ENCODE measurements around the gene HLA-DOA. TPM values are rescaled to one million over a fixed set of nuclear protein-coding genes. Genes with fewer than 3 reads are reported as not detected.

Gene HLA-DOA
- total and polyA plus RNA-seq, 3 experiments from 2014 or later: 6.7 to 12.0 (median 6.9) TPM

DNA sequence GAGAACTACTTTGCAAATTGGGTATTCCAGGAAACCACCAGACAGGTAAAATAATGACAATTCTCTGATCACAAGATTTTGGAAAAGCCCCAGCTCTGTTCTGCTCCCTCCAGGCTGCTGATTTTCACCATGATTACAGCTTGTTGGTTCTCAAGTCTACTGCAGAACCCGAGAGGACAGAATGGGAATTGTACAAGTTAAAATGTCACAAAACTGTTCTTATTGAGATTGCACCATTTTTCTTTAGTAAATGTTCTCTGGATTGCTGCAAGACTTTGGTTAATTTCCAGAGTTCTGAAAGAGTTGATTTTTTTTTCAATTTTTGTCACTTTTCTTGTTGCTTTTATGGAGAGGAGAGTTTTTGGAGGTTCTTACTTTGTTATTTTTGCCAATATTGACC is 27.1 kb upstream of the HLA-DOA start:
- Histone ChIP-seq H3K27ac (ENCODE audit: low read depth, low read length) (no peak overlapping the region), H3K4me3 (ENCODE audit: low read length) (no peak overlapping the region), H3K27me3 (ENCODE audit: insufficient read depth, low read length, poor library complexity, severe bottlenecking) (no peaks in the 10 kb centered on the region), H3K4me1 (ENCODE audit: insufficient read depth, low read length) (no peaks in the 10 kb centered on the region), H3K36me3 (ENCODE audit: insufficient read depth, low read length) (no peaks in the 10 kb centered on the region), H3K9me3 (ENCODE audit: low read length) (no peaks in the 10 kb centered on the region)
- no peak overlapping the region for H3K27ac Mint-ChIP-seq
- H3K4me1 Mint-ChIP-seq: no peaks in the 10 kb centered on the region
- peaks cover 13 to 19% (median 15%) of the 10 kb centered on the region in 5 donors for H3K9me3 Mint-ChIP-seq
- DNase-seq: no peak
- peaks cover 0 to 18% (median 2%) of the 10 kb centered on the region in 3 donors for H3K36me3 Mint-ChIP-seq
- peaks cover 19 to 22% of the 10 kb centered on the region in 2 donors for H3K27me3 Mint-ChIP-seq
- no peak overlapping the region for H3K4me3 Mint-ChIP-seq
- ChIA-PET POLR2A (no interaction called here), CTCF (no interaction called here)

DNA sequence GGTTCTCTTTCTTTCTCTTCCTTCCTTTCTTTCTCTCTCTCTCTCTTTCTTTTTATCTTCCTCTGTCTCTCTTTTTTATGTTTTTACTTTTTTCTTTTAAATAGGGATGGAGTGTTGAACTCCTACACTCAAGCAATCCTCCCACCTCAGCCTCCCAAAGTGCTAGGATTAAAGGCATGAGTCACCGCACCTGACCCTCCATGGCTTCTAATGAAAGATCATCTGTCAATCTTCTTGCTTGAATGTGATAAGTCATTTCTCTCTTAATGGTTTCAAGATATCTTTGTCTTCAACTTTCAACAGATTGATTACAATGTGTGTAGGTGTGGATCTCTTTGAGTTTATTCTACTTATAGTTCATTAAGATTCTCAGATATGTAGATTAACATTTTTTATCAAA is 25.2 kb upstream of the HLA-DOA start:
- Histone ChIP-seq H3K4me1 (ENCODE audit: insufficient read depth, low read length) (no peaks in the 10 kb centered on the region), H3K4me3 (ENCODE audit: low read length) (no peak overlapping the region), H3K27me3 (ENCODE audit: insufficient read depth, low read length, poor library complexity, severe bottlenecking) (no peaks in the 10 kb centered on the region), H3K36me3 (ENCODE audit: insufficient read depth, low read length) (no peaks in the 10 kb centered on the region), H3K27ac (ENCODE audit: low read depth, low read length) (no peak overlapping the region), H3K9me3 (ENCODE audit: low read length) (no peaks in the 10 kb centered on the region)
- peaks cover 17 to 19% of the 10 kb centered on the region in 2 donors for H3K27me3 Mint-ChIP-seq
- no peak overlapping the region for H3K27ac Mint-ChIP-seq
- POLR2A ChIA-PET: no interaction called here
- CTCF ChIA-PET: no interaction called here
- peaks cover 0 to 18% (median 2%) of the 10 kb centered on the region in 3 donors for H3K36me3 Mint-ChIP-seq
- H3K4me1 Mint-ChIP-seq: peaks cover 2 to 5% (median 4%) of the 10 kb centered on the region in 3 donors
- no peak for DNase-seq
- peaks cover 13 to 19% (median 15%) of the 10 kb centered on the region in 5 donors for H3K9me3 Mint-ChIP-seq
- no peak overlapping the region for H3K4me3 Mint-ChIP-seq

DNA sequence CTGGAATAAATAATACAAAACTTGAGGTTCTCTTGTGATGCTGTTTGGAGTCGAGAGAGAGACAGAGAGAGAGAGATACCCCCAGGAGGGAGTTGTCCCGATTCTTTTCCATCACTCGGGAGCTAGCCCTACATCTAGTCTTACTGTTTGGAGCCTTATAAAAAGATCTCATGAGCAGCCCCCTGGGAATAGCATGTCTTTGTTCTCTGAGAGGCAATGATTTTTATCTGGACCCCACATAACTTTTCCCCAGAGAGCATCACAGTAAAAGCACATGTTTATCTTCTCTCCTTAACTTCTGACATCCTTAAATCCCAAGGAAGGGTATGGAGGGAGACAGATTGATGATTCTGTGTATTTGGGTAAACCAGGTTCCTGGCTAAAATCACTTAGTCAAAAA is 20.9 kb upstream of the HLA-DOA start:
- H3K27me3 ChIP-seq (ENCODE audit: insufficient read depth, low read length, poor library complexity, severe bottlenecking): no peaks in the 10 kb centered on the region
- no peak overlapping the region for H3K27ac ChIP-seq (ENCODE audit: low read depth, low read length)
- H3K36me3 ChIP-seq (ENCODE audit: insufficient read depth, low read length): no peaks in the 10 kb centered on the region
- ChIA-PET POLR2A (no interaction called here), CTCF (no interaction called here)
- no peak overlapping the region for H3K4me3 ChIP-seq (ENCODE audit: low read length)
- H3K9me3 ChIP-seq (ENCODE audit: low read length): no peaks in the 10 kb centered on the region
- H3K4me1 ChIP-seq (ENCODE audit: insufficient read depth, low read length): no peaks in the 10 kb centered on the region
- no peak overlapping the region for H3K4me3 Mint-ChIP-seq
- peaks cover 9 to 11% of the 10 kb centered on the region in 2 donors for H3K27me3 Mint-ChIP-seq
- H3K4me1 Mint-ChIP-seq: peaks cover 6 to 20% (median 20%) of the 10 kb centered on the region in 3 donors
- peaks cover 0 to 8% (median 2%) of the 10 kb centered on the region in 3 donors for H3K36me3 Mint-ChIP-seq
- H3K27ac Mint-ChIP-seq: peak overlapping the region in 3 of 8 donors; percentile 0 to 83 (median 39)
- no peak for DNase-seq
- peaks cover 8% of the 10 kb centered on the region in 5 donors for H3K9me3 Mint-ChIP-seq

DNA sequence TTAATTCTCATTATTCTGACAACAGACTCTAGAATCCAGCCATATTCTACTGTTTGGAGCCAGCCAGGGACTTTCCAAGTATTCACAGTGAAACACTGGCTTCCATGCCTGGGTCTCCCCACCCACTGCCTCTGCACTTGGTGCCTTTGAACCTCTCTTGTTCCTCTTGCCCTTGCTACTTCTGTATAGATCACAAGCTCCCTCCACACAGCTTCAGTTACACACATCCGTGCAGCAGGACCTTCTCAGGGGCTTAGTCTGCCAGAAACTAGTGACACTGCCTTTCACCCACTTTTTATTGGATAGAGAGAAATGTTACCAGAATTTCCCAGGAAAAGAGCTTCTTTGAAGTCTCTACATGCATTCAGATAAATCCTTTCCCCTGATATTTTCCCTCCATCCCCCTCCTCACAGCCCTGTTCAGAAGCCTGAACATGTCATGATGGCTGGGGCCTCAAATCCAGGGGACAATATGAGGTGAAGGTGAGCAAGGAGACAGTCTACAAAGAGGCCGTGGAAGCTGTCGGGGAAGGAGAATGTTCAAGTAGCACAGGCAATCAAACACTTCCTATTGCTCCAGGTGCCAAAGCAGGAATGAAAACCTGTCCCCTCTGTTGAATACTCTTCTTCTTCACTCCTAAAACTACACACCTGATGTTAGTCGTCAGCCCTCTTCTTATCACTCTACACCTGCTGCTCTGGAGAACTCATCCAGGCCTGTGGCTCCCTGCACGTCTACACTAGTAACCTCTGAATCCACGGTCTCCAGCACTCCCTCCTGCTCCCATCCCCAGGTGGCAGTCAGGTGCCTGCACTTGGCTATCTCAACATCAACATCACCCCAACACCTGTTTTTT is 20.2 kb upstream of the HLA-DOA start:
- Mint-ChIP-seq H3K36me3 (peaks cover 0 to 2% (median 1%) of the 10 kb centered on the region in 3 donors), H3K4me3 (peak overlapping the region in 2 of 7 donors; percentile 4 to 29), H3K27me3 (peaks cover 5 to 8% of the 10 kb centered on the region in 2 donors), H3K27ac (peak overlapping the region in 7 of 8 donors; percentile 11 to 83 (median 45)), H3K9me3 (peaks cover 1 to 2% (median 2%) of the 10 kb centered on the region in 5 donors), H3K4me1 (peaks cover 6 to 20% (median 20%) of the 10 kb centered on the region in 3 donors)
- H3K9me3 ChIP-seq (ENCODE audit: low read length): no peaks in the 10 kb centered on the region
- no peak overlapping the region for H3K4me3 ChIP-seq (ENCODE audit: low read length)
- ChIA-PET CTCF (interaction anchor here (1.4 kb wide), 1 partner anchor 15 kb away, joined by 5 read pairs; no protein-coding TSS in a partner anchor), POLR2A (no interaction called here)
- no peaks in the 10 kb centered on the region for H3K36me3 ChIP-seq (ENCODE audit: insufficient read depth, low read length)
- DNase-seq: peak in 1 of 5 donors; percentile 10
- no peak overlapping the region for H3K27ac ChIP-seq (ENCODE audit: low read depth, low read length)
- H3K27me3 ChIP-seq (ENCODE audit: insufficient read depth, low read length, poor library complexity, severe bottlenecking): no peaks in the 10 kb centered on the region
- no peaks in the 10 kb centered on the region for H3K4me1 ChIP-seq (ENCODE audit: insufficient read depth, low read length)

DNA sequence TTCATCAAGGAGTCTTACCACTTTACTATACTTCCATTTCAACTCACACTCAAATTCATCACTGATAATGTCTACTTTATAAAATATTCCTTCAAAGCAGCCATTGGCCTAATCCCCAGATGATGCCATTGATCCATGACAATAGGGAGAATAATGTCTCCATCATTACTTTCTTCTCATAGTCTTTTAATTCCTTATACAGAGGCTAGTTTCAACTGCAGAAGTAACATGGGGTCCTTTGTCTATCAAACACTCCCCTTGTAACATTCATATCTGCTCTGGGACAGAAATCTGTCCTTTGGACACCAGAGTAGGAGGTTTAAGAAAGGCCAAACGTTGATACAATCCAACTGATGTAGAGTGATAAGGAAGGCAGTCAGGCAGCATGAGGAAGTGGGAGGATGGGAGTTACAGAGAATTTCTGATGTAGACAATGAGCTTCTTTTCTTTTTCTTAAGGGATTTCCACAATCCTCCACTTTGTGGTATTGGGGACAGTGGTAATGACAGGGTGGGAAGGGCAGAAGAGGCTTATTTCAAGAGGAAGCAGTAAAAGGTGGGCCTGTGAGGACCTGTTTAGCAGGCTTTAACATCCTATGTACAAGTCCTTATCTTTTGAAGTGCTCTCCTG is 18.9 kb upstream of the HLA-DOA start:
- POLR2A ChIA-PET: no interaction called here
- Histone ChIP-seq H3K27me3 (ENCODE audit: insufficient read depth, low read length, poor library complexity, severe bottlenecking) (no peaks in the 10 kb centered on the region), H3K4me1 (ENCODE audit: insufficient read depth, low read length) (no peaks in the 10 kb centered on the region), H3K4me3 (ENCODE audit: low read length) (no peak overlapping the region), H3K36me3 (ENCODE audit: insufficient read depth, low read length) (no peaks in the 10 kb centered on the region), H3K9me3 (ENCODE audit: low read length) (no peaks in the 10 kb centered on the region), H3K27ac (ENCODE audit: low read depth, low read length) (no peak overlapping the region)
- Mint-ChIP-seq H3K4me1 (peaks cover 6 to 20% (median 20%) of the 10 kb centered on the region in 3 donors), H3K36me3 (no peaks in the 10 kb centered on the region), H3K27ac (peak overlapping the region in 2 of 8 donors; percentile 2), H3K4me3 (no peak overlapping the region), H3K9me3 (no peaks in the 10 kb centered on the region), H3K27me3 (peaks cover 0 to 7% of the 10 kb centered on the region in 2 donors)
- DNase-seq: no peak
- CTCF ChIA-PET: interaction anchor here (1.4 kb wide), 1 partner anchor 14 kb away, joined by 5 read pairs; no protein-coding TSS in a partner anchor

DNA sequence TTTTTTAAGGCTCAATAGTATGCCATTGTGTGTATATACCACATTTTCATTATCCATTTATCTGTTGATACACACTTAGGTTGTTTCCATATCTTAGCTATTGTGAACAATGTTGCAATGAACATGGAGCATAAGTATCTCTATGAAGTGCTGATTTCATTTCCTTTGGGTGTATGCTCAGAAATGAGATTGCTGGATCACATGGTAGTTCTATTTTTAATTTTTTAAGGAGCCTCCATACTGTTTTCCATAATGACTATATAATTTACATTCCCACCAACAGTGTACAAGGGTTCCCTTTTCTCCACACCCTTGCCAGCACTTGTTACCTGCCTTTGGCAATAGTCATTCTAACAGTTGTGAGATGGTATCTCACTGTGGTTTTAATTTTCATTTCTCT is 15.1 kb upstream of the HLA-DOA start:
- CTCF ChIA-PET: no interaction called here
- H3K4me1 ChIP-seq (ENCODE audit: insufficient read depth, low read length): peaks cover under 1% of the 10 kb centered on the region
- DNase-seq: no peak

DNA sequence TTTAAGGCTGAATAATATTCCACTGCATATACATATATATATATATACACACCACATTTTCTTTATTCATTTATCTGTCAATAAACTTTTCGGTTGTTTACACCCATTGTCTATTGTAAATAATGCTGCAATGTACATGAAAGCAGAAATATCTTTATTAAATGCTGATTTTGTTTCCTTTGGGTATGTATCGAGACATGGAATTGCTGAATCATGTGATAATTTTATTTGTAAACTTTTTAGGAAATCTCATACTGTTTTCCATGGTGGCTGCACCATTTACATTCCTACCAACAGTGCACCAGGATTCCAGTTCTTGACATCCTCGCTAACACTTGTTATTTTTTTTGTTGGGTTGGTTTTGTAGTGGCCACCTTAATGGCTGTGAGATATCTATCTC is 14.1 kb upstream of the HLA-DOA start:
- Histone ChIP-seq H3K27ac (ENCODE audit: low read depth, low read length) (no peak overlapping the region), H3K4me3 (ENCODE audit: low read length) (no peak overlapping the region), H3K27me3 (ENCODE audit: insufficient read depth, low read length, poor library complexity, severe bottlenecking) (no peaks in the 10 kb centered on the region), H3K4me1 (ENCODE audit: insufficient read depth, low read length) (peaks cover 6% of the 10 kb centered on the region), H3K9me3 (ENCODE audit: low read length) (no peaks in the 10 kb centered on the region), H3K36me3 (ENCODE audit: insufficient read depth, low read length) (no peaks in the 10 kb centered on the region)
- CTCF ChIA-PET: no interaction called here
- peaks cover 12 to 23% (median 23%) of the 10 kb centered on the region in 3 donors for H3K4me1 Mint-ChIP-seq
- POLR2A ChIA-PET: no interaction called here
- H3K9me3 Mint-ChIP-seq: no peaks in the 10 kb centered on the region
- H3K36me3 Mint-ChIP-seq: no peaks in the 10 kb centered on the region
- peaks cover 0 to 7% of the 10 kb centered on the region in 2 donors for H3K27me3 Mint-ChIP-seq
- no peak overlapping the region for H3K27ac Mint-ChIP-seq
- H3K4me3 Mint-ChIP-seq: no peak overlapping the region
- DNase-seq: no peak

More for the DNA sequence above, 15.1 kb upstream of the HLA-DOA start:
- H3K27ac Mint-ChIP-seq: peak overlapping the region in 1 of 8 donors; percentile 55
- no peaks in the 10 kb centered on the region for H3K36me3 ChIP-seq (ENCODE audit: insufficient read depth, low read length)
- H3K4me1 Mint-ChIP-seq: peaks cover 7 to 20% (median 19%) of the 10 kb centered on the region in 3 donors
- no peaks in the 10 kb centered on the region for H3K9me3 Mint-ChIP-seq
- no peak overlapping the region for H3K4me3 Mint-ChIP-seq
- POLR2A ChIA-PET: no interaction called here
- H3K27me3 Mint-ChIP-seq: peaks cover 0 to 7% of the 10 kb centered on the region in 2 donors
- no peaks in the 10 kb centered on the region for H3K36me3 Mint-ChIP-seq
- H3K27ac ChIP-seq (ENCODE audit: low read depth, low read length): no peak overlapping the region
- H3K4me3 ChIP-seq (ENCODE audit: low read length): no peak overlapping the region
- H3K27me3 ChIP-seq (ENCODE audit: insufficient read depth, low read length, poor library complexity, severe bottlenecking): no peaks in the 10 kb centered on the region
- H3K9me3 ChIP-seq (ENCODE audit: low read length): no peaks in the 10 kb centered on the region

DNA sequence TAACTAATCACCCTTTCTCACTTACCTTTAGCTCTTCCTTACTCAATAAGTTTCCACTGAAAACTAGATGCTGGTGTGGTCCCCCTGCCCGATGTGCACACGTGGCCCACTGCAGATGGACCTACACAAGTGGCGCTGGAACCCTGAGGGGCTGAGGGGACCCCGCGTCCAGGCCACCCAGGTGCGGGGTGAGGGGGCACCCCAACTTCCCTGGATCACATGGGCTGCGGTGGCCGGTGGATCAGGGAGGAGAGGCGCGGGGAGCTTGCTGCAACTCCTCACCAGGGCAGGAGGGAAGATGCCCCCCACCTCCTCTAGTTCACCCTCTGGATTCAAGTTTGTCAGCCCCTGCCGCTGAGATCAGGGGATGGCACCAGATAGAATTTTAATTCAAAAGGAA is 12.5 kb upstream of the HLA-DOA start:
- H3K27ac Mint-ChIP-seq: no peak overlapping the region
- H3K36me3 ChIP-seq (ENCODE audit: insufficient read depth, low read length): no peaks in the 10 kb centered on the region
- no peak overlapping the region for H3K27ac ChIP-seq (ENCODE audit: low read depth, low read length)
- H3K27me3 Mint-ChIP-seq: peaks cover 0 to 6% of the 10 kb centered on the region in 2 donors
- H3K9me3 ChIP-seq (ENCODE audit: low read length): no peaks in the 10 kb centered on the region
- no peaks in the 10 kb centered on the region for H3K36me3 Mint-ChIP-seq
- no peak for DNase-seq
- H3K4me1 Mint-ChIP-seq: peaks cover 21 to 23% (median 23%) of the 10 kb centered on the region in 3 donors
- POLR2A ChIA-PET: no interaction called here
- no peaks in the 10 kb centered on the region for H3K9me3 Mint-ChIP-seq
- no peak overlapping the region for H3K4me3 Mint-ChIP-seq
- H3K4me1 ChIP-seq (ENCODE audit: insufficient read depth, low read length): peaks cover 15% of the 10 kb centered on the region
- CTCF ChIA-PET: interaction anchor here (1.8 kb wide), 1 partner anchor 27 kb away, joined by 3 read pairs; no protein-coding TSS in a partner anchor
- H3K27me3 ChIP-seq (ENCODE audit: insufficient read depth, low read length, poor library complexity, severe bottlenecking): no peaks in the 10 kb centered on the region
- H3K4me3 ChIP-seq (ENCODE audit: low read length): no peak overlapping the region
